GM10847 (cell line): ENCODE results near the gene GDF10.

Source experiments
- POLR2A ChIP-seq: IDR thresholded peaks from 2 replicates; pipeline ENCODE4 v1.6.1; 2011; ENCODE audit not compliant: insufficient read length; ENCODE audit errors: extremely low read depth

Gene GDF10

GRCh38 chr10:47261556-47261955 is 38.4 kb upstream of the GDF10 start:
- TF ChIP-seq POLR2A: no peak

- no peak for TF ChIP-seq POLR2A
Observed at GRCh38 chr10:47262606-47263533, 37.1 kb upstream of the GDF10 start.

GRCh38 chr10:47264797-47265281 is 35.2 kb upstream of the GDF10 start:
- TF ChIP-seq POLR2A: no peak

GRCh38 chr10:47266602-47267001 is 33.4 kb upstream of the GDF10 start:
- TF ChIP-seq POLR2A: no peak

- TF ChIP-seq POLR2A: no peak
Observed at GRCh38 chr10:47268696-47269095, 31.3 kb upstream of the GDF10 start.

- TF ChIP-seq POLR2A: no peak
Observed at GRCh38 chr10:47269294-47269693, 30.7 kb upstream of the GDF10 start.

GRCh38 chr10:47276071-47276470 is 23.9 kb upstream of the GDF10 start:
- no peak for TF ChIP-seq POLR2A

- no peak for TF ChIP-seq POLR2A
Observed at GRCh38 chr10:47276576-47277351, 23.2 kb upstream of the GDF10 start.

- no peak for TF ChIP-seq POLR2A
Observed at GRCh38 chr10:47277352-47278151, 22.4 kb upstream of the GDF10 start.

GRCh38 chr10:47278152-47278473 is 21.9 kb upstream of the GDF10 start:
- no peak for TF ChIP-seq POLR2A

GRCh38 chr10:47278720-47279119 is 21.3 kb upstream of the GDF10 start:
- TF ChIP-seq POLR2A: no peak

- no peak for TF ChIP-seq POLR2A
Observed at GRCh38 chr10:47279276-47279675, 20.7 kb upstream of the GDF10 start.

- no peak for TF ChIP-seq POLR2A
Observed at GRCh38 chr10:47282005-47282656, 17.9 kb upstream of the GDF10 start.

GRCh38 chr10:47282657-47283018 is 17.4 kb upstream of the GDF10 start:
- TF ChIP-seq POLR2A: no peak

GRCh38 chr10:47283101-47283630 is 16.8 kb upstream of the GDF10 start:
- no peak for TF ChIP-seq POLR2A
